Activated effector memory CD4-positive, alpha-beta T cell treated with anti-CD3 and anti-CD28 coated beads, Interleukin-2, amount 50 U/mL, for 16 hours (primary cell): Measurements from ENCODE around the gene ARHGEF4.

Experiments used
- DNase-seq: peaks from one replicate; pipeline ENCODE4 v3.0.0-alpha.2; 2020

Gene ARHGEF4

GRCh38 chr2:130837811-130838565, 1.3 kb downstream of the ARHGEF4 start:
- no peak for DNase-seq

DNA sequence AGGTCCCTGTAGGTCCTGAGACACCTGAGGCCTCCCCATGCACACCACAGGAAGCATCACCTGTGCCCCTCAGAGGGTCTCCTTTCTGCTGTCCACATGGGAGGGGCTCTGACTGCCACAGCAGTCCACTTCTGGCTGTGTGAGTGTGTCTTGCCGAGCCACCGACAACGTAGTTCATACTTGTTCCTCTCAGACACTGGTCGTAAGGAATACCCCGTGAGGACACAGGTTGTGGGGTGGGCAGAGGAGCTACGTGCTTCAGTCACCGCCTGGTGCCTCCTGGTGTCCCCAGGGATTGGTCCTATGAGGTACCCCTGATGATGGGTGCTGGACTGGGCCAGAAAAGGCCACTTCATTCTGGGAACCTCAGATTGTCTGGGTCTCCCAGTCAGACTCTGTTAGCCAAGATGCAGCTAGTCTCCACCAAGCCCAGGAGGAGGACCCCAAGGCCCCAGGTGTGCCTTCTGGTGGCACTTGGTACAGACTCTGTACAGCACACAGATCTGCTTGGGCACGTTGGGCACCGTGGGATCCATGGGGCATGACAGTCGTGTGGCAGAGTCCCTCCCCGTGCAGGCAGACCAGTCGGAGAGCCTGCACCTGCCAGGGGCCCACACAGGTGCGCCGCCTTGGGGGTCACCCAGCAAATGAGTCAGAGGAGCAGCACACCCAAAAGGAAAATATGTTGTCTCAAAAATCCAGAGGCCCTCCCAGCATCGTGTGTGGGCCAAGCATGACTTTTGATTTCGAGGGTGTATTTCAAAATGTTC, 2.5 kb downstream of the ARHGEF4 start:
- no peak for DNase-seq

DNA sequence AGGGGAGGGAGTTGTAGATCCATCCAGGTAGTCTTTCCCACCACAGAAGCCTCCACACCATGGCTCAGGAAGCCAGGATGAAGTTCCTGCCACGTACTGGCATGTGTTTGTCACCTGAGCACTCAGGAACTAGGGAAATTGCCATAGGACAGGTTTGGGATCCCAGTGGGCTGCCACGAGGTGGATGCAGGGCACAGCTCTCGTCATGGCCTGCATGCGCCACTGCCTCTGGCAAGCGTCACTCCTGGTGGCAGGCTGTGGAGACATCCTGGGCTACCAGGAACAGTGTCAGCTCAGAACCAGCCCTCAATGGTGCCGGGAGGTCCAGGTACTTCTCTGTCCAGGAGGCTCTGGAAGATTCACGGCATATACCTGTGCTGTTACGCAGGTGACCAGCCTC, 3.8 kb downstream of the ARHGEF4 start:
- DNase-seq, result no peak

DNA sequence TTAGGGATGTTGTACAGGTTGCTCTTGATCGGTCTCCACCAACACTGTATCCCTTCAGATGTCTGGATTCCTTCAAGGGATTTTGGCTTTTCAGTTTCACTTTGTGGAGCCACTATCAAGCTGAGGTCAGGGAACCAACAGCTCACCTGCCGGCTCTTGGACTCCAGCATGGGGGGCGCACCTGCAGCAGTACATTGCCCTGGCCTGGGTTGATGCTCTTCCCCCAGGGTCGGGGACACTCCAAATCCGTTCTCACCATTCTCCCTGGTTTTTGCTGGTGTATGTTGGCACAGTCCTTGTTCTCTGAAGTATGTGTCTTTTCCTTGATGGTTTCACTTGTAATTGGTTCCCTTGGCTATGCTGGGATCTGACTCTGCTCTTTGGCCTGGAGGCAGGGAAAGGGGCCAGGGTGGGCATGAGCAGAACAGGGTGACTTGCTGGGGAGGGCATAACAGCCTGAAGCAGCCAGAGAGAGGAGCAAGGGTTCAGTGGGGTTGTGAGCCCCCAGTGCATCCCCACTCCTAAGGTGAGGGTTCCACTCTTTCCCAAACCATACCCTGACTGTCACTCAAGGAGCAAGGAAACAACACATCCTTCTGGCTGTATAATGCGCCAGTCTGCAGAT, 5.1 kb downstream of the ARHGEF4 start:
- DNase-seq, result no peak

- no peak for DNase-seq
Measured at GRCh38 chr2:130842770-130843169, 6.1 kb downstream of the ARHGEF4 start.

GRCh38 chr2:130843321-130843985, 6.7 kb downstream of the ARHGEF4 start:
- DNase-seq, result no peak

DNA sequence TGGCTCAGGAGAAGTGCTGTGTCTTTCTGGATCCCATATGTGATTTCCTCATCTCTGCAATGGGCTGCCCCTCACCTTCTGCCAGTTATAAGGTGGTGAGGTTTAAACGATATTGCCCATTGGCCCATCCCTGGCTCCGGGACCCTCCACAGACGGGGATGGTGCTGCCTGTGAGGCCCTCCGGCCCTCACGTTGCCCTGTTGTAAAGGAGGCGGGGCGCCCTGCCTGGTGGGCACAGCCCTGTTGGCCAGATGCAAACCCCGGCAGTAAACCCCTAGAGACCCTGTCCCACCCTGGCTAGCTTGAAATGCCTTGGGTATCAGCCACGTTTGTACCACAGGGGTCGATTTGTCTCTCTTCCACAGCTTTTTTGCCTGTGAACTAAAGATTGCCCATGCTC, 7.4 kb downstream of the ARHGEF4 start:
- no peak for DNase-seq

DNA sequence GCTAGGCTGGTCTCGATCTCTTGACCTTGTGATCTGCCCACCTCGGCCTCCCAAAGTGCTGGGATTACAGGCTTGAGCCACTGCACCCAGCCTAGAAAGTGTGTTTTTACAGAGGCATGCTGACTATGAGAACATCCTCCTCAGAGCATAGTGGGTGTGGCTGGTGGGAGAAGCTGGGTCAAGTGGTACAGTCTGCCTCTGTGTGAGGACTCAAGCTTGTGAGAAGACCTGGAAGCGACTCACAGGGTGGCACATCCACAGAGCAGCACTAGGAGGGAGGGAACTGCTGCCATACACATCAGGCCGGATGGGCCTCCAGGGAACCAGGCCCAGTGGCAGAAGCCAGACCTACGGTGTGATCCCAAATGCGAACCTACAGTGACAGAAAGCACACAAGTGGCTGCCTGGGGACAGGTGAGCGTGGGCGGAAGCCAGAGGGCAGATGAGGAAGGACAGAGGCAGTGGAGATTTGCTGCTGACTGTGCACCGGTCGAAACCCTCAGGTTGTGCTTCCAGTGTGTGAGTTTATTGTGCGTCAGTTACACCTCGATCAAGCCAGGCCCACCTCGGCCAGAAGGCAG, 8.9 kb downstream of the ARHGEF4 start:
- no peak for DNase-seq

- DNase-seq, result no peak
Measured at GRCh38 chr2:130846233-130846632, 9.5 kb downstream of the ARHGEF4 start.

GRCh38 chr2:130846686-130847375, 10.1 kb downstream of the ARHGEF4 start:
- DNase-seq, result no peak

DNA sequence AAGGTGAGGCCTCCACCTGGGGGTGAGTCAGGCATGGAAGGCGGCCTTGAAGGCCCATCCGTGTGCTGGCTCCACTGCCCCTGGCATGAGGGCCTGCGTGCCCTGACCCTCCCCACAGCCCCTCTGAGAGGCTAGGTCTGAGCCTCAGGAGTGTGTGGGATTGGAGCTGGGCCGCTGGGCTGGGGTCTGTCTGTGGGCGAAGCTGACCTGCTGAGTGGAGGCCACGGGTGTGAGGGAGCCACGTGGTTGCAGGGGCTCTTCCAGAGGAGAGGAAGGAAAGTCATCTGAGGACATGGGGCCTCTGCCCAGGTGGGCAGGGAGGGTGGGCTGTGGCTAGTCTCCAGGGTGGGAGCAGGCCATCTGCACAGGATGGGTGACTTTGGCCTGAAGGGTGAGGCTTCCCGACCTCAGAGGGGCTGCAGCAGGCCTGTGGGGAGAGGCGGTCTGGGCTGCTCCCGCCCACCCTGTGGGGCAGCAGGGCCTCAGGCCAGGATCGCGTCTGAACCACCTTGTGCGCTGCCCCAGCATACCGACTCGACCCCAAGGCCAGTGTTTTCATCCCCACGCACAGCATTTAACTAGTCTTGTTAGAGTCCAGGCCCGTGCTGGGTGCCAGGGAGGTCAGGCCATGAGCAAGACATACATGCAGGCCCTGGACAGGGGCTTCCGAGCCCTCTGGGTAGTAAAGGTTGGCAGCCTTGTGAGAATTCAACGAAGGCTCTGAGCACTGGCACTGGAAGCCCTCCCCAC, 11.2 kb downstream of the ARHGEF4 start:
- DNase-seq, result no peak

DNA sequence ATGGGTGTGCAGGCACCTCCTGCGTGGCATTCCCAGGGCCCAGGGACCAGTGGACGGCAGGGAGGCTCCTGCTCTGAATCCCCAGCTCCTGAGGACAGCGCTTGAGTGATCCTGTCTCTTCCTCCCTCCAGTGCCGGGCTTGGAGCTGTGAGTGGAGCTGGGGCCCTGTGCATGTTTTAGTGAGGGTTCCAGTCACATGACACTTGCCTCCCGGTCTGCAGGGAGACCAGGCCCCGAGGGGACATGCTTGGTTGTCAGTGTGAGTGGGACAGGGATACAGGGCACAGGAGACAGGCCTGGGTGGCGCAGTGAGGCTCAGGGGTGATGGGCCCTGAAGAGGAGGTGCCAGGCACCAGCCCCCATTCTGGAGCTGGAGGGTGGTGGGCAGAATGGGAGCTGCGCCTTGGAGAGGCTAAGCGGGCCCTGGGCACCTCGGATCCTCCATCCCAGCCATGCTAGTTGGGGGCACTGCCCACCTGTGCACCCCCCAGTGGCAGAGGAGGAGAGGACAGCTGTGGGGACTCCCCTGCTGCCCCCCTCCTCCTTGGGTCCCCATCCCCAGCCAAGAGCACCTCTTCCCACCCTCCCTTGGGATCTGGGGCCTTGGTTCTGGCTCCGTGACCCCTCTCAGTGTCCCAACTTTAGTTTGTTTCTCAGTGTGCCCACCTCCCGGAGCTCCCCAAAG, 12.0 kb downstream of the ARHGEF4 start:
- DNase-seq, result no peak

GRCh38 chr2:130849896-130850787, 13.4 kb downstream of the ARHGEF4 start:
- no peak for DNase-seq

GRCh38 chr2:130850788-130851623, 14.3 kb downstream of the ARHGEF4 start:
- no peak for DNase-seq

DNA sequence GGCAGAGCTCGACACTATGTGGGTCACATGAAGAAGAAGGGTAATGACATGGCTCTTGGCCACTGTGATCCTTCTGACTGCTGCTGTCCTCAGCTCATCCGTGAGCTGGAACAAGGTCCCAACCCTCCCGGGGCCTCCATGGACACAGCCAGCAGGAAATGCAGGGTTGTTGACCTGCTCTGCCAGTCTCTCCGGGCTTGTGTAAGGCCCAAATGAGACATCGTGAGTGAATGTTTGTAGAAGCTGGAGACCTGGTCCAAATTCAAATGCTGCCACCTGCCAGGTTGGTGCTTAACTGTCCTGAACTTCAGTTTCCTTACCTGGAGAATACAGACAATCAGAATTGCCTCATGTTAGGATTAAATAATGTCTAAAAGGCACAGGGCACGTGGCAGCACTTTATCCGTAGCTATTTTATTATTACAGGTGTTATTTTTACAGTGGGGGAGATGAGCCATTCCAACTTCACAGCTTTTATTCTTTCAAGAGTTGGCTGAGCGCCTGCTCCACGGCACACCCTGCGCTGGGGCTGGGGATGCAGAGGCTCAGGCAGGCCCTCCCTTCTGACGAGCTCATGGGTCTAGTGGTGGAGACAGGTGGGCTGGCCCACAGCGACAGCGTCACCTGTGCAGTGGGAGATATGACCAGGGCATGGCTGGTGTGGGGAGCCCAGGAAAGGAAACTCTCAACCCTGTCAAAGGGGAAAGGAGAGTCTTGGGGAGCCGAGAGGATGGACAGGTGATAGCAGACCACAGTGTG, 15.1 kb downstream of the ARHGEF4 start:
- DNase-seq, result no peak

DNA sequence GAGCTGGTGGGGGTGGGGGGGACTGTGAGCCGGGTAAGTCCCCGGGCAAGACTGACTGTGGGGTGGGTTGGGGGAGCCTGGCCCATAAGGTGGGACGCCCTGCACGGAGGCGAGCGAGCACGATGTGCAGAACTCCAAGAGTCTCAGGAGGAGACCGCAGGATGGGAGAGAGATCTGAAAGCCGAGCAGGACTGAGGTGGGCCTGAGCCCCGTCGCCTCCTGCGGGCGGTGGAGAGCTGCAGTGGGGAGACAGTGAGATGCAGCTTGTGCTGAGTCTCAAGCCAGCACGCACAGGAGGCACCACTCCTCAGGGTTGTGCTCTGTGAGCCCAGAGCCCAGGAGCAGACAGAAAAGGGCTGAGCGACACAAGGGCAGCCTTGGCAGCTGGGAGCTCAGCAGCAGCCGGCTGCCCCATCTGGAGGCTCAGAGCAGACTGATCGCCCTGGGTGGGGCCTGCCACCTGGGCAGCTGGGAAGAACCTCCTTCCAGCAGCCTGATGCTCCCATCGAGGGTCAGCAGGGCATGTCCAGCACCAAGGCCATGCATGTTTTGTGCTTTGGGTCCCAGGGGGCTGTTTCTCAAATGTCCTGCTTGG, 15.9 kb downstream of the ARHGEF4 start:
- no peak for DNase-seq

DNA sequence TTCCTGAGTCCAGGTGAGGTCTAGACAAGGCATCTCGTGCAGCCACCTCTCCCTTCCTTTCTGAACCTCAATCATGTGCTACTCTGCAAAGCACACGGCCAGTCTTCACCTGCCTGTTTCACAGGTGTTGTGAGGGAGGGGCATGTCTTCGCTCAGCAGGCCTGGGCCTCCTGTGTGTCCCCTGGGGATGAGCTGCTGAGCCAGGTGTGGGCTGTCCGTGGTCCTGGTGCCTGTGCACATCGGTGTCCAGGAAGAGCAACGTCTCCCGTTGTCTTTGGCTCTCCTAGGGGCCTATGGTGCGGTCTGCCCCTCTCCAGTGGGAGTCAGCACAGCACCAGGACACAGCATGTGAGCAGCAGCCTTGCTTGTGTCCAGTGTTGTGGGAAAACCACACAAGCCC, 16.7 kb downstream of the ARHGEF4 start:
- no peak for DNase-seq

DNA sequence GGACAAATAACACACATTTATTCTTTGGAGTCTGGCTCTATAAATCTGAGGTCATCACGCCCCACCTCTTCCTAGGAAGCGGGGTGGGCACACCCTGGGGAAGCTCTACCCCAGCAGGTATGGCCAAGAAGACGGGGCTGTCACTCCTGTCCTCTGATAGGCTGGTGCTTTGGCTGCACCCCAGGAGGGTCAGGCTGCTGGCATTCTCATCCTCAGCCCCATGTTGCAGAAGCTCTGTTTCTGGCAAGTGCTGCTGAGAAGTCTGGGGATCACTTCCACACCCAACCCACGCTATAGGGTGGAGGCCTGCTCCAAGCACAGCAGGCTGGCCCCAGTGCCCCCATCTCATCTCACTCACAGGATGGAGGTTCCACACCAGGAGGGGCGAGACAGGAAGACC, 17.6 kb downstream of the ARHGEF4 start:
- DNase-seq, result no peak
